Activated CD8-positive, alpha-beta memory T cell treated with anti-CD3 and anti-CD28 coated beads, Interleukin-2, amount 10 ng/mL, durations not matched to agents 7 days and 5 days (primary cell): Measurements from ENCODE around the gene EPN1. TPM values are rescaled to one million over a fixed set of nuclear protein-coding genes. Genes with fewer than 3 reads are reported as not detected.
"Not testable (repeated sequence)": the region's sequence is repeated elsewhere in the genome, so short reads cannot be mapped to it uniquely, and the experiment has no call there.

Experiments
- ATAC-seq: fragments of 150-1000 bp; cut with Tn5 transposase; one replicate; pipeline ENCODE4 v1.10.0; 2021; ENCODE audit warnings: moderate library complexity
- CTCF ChIA-PET: fragments of 350-600 bp; sonication (Branson Sonifier 250); formaldehyde crosslinking; loops from one replicate; lab custom pipeline; 2021; ENCODE audit warnings: antibody characterized with exemption; lab: Charles Lee
- DNase-seq: peaks from one replicate; pipeline ENCODE4 v3.0.0-alpha.2; 2020
- H3K27ac Mint-ChIP-seq: one replicate; pipeline ENCODE4 v1.8.0; 2021; ENCODE audit warnings: mild to moderate bottlenecking, mixed read lengths
- H3K27me3 Mint-ChIP-seq: one replicate; pipeline ENCODE4 v1.8.0; 2021; ENCODE audit warnings: mixed read lengths
- H3K36me3 Mint-ChIP-seq: one replicate; pipeline ENCODE4 v1.8.0; 2021; ENCODE audit warnings: mild to moderate bottlenecking, mixed read lengths
- H3K4me1 Mint-ChIP-seq: one replicate; pipeline ENCODE4 v1.8.0; 2021; ENCODE audit warnings: mixed read lengths
- H3K4me3 Mint-ChIP-seq: one replicate; pipeline ENCODE4 v1.8.0; 2021; ENCODE audit warnings: mild to moderate bottlenecking, moderate library complexity, mixed read lengths
- H3K9me3 Mint-ChIP-seq: one replicate; pipeline ENCODE4 v1.8.0; 2022; ENCODE audit warnings: low read depth, mixed read lengths
- total RNA-seq, 2 experiments: library from RNA; stranded (reverse); gene quantifications; one replicate each; pipeline ENCODE4 v1.2.3, GENCODE V29; 2021

EPN1 gene
- total RNA-seq, 2 experiments from 2014 or later = 55.7 to 63.7 TPM

DNA sequence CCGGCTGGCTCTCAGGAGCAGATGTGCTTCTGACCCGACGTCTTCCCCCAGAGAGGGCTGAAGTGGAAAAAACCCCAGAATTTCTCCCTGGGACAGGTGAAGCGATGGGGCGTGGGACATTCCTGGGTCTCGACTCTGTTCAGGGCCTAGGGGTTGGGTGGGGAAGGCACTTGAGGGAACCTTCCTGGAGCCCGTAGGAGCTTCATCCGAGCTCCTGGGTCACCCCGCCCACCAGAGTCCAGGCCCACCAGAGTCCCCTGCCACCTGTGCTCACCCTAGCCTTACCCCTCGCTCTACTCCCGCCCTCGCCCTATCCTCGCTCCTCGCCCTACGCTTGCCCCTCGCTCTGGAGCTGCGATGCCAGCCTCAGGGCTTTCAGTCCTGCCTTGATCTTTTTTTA is 23.2 kb downstream of the EPN1 start:
- Mint-ChIP-seq H3K4me3 (no peak overlapping the region), H3K27ac (no peak overlapping the region), H3K9me3 (no peaks in the 10 kb centered on the region), H3K27me3 (no peaks in the 10 kb centered on the region), H3K4me1 (no peaks in the 10 kb centered on the region), H3K36me3 (peaks cover 14% of the 10 kb centered on the region)
- no peak for ATAC-seq
- no peak for DNase-seq
- CTCF ChIA-PET = no interaction called here

- Mint-ChIP-seq H3K27me3 (no peaks in the 10 kb centered on the region), H3K4me1 (no peaks in the 10 kb centered on the region), H3K36me3 (peaks cover 14% of the 10 kb centered on the region), H3K9me3 (no peaks in the 10 kb centered on the region), H3K27ac (no peak overlapping the region), H3K4me3 (no peak overlapping the region)
- CTCF ChIA-PET = no interaction called here
- no peak for DNase-seq
- no peak for ATAC-seq
Measured at GRCh38 chr19:55699221-55699620, 24.2 kb downstream of the EPN1 start.

DNA sequence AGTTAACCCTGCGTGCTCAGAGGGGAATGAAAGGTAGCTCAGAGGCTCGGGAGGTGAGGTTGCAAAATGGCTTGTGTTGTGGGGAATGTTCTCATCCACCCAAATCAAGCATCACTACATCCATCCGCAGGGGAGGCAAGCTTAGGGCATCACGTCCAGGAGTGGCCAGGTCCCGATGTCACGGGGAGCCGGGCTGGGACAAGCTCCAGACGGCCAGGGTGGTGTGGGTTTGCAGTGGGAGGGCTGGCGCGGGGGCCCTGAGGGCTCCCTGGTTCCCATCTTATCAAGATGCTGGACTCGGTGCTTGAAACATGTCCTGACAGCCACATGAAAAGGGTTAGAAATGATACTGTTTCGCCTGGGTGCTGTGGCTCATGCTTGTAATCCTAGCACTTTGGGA is 25.8 kb downstream of the EPN1 start:
- DNase-seq (no peak), ATAC-seq (no peak)
- Mint-ChIP-seq H3K9me3 (no peaks in the 10 kb centered on the region), H3K4me1 (no peaks in the 10 kb centered on the region), H3K36me3 (peaks cover 19% of the 10 kb centered on the region), H3K4me3 (no peak overlapping the region), H3K27ac (no peak overlapping the region), H3K27me3 (no peaks in the 10 kb centered on the region)
- CTCF ChIA-PET = no interaction called here

DNA sequence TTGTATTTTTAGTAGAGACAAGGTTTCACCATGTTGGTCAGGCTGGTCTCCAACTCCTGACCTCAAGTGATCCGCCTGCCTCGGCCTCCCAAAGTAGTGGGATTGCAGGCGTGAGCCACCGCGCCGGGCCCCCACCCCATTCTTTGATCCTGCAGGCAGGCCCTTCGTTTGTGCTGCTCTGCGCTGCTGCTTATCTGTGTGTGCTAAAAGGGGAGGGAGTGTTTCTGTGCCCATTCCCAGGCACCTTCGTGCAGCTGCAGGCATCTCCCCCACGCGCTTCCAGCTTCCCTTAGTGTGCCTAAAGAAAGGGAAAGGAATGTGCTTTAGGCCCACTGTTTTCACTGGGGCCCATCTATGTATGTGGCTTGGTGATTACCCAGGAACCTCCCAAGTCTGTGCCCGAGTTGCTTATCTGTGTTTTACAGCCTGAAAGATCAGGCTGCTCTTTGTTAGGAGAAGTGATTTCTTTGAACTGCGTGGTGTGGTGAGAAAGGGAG is 27.2 kb downstream of the EPN1 start:
- Mint-ChIP-seq H3K36me3 (peaks cover 19% of the 10 kb centered on the region), H3K27ac (no peak overlapping the region), H3K4me3 (no peak overlapping the region), H3K4me1 (no peaks in the 10 kb centered on the region), H3K27me3 (no peaks in the 10 kb centered on the region), H3K9me3 (no peaks in the 10 kb centered on the region)
- ATAC-seq (no peak), DNase-seq (no peak)
- CTCF ChIA-PET = interaction anchor here (2.1 to 2.5 kb wide), 2 partner anchors 26 to 108 kb away, joined by 6 to 8 read pairs; no protein-coding TSS in a partner anchor

DNA sequence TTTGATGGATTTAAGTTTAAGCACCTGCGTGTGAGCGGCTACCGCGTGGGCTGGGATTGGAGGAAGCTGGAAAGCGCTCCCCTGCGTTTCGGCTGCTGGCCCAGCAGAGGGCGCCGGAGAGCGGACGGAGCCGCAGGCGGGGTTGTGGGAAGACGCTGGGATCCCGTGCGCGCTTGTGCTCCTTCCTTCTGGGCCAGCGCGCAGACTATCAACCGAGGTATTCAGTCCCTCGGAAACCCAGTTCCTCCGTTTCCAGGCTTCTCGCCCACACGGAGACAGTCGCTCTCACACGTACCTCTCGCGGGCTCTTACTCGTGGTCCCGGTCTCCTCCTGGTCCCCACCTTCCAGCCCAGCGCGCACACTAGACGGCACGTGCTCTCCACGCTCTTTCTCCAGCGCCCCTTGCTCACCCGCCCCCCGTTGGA is 28.8 kb downstream of the EPN1 start:
- Mint-ChIP-seq H3K4me3 (no peak overlapping the region), H3K27me3 (peaks cover 3% of the 10 kb centered on the region), H3K9me3 (no peaks in the 10 kb centered on the region), H3K36me3 (peaks cover 17% of the 10 kb centered on the region), H3K4me1 (no peaks in the 10 kb centered on the region), H3K27ac (no peak overlapping the region)
- DNase-seq (no peak), ATAC-seq (no peak)
- CTCF ChIA-PET = interaction anchor here (1.0 to 2.5 kb wide), 6 partner anchors 10 to 106 kb away, joined by 3 to 8 read pairs (median 5); partner anchors contain the start of gene ZNF784

GRCh38 chr19:55704494-55705245 is 29.6 kb downstream of the EPN1 start:
- Mint-ChIP-seq H3K4me3 (no peak overlapping the region), H3K27me3 (peaks cover 11% of the 10 kb centered on the region), H3K27ac (no peak overlapping the region), H3K4me1 (no peaks in the 10 kb centered on the region), H3K36me3 (peaks cover 17% of the 10 kb centered on the region), H3K9me3 (no peaks in the 10 kb centered on the region)
- CTCF ChIA-PET = interaction anchor here (1.3 to 2.5 kb wide), 3 partner anchors 26 to 106 kb away, joined by 3 to 8 read pairs (median 5); partner anchors contain the start of gene ZNF784
- DNase-seq (no peak), ATAC-seq (no peak)

- H3K4me3 Mint-ChIP-seq = no peak overlapping the region
- no peak for ATAC-seq
- H3K4me1 Mint-ChIP-seq = no peaks in the 10 kb centered on the region
- no peak overlapping the region for H3K27ac Mint-ChIP-seq
- CTCF ChIA-PET = no interaction called here
- peaks cover 14% of the 10 kb centered on the region for H3K27me3 Mint-ChIP-seq
- DNase-seq = no peak
- peaks cover 12% of the 10 kb centered on the region for H3K36me3 Mint-ChIP-seq
- H3K9me3 Mint-ChIP-seq = no peaks in the 10 kb centered on the region
Measured at GRCh38 chr19:55705972-55706371, 30.9 kb downstream of the EPN1 start.

DNA sequence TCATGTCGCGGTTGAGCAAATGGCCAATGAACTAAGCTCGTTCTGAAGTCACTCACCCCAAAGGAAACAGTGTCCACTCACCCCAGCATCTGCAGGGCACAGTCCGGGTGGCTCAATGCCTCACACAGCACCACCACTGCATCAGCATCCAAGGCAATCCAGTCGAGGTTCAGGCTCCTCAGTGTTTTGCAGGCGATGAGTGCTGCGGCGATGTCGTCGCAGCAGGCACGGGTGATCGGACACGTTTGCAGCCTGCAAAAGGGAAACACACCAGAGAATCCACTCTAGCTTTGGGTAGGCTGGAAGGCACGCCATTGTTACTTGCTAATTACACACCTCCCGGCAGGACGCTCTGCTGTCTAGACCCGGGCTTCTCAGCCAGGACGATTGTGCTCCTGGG is 36.7 kb downstream of the EPN1 start:
- Mint-ChIP-seq H3K4me3 (no peak overlapping the region), H3K27ac (no peak overlapping the region), H3K27me3 (peaks cover 14% of the 10 kb centered on the region), H3K9me3 (peaks cover 4% of the 10 kb centered on the region), H3K36me3 (no peaks in the 10 kb centered on the region), H3K4me1 (no peaks in the 10 kb centered on the region)
- DNase-seq (no peak), ATAC-seq (no peak)
- CTCF ChIA-PET = no interaction called here

DNA sequence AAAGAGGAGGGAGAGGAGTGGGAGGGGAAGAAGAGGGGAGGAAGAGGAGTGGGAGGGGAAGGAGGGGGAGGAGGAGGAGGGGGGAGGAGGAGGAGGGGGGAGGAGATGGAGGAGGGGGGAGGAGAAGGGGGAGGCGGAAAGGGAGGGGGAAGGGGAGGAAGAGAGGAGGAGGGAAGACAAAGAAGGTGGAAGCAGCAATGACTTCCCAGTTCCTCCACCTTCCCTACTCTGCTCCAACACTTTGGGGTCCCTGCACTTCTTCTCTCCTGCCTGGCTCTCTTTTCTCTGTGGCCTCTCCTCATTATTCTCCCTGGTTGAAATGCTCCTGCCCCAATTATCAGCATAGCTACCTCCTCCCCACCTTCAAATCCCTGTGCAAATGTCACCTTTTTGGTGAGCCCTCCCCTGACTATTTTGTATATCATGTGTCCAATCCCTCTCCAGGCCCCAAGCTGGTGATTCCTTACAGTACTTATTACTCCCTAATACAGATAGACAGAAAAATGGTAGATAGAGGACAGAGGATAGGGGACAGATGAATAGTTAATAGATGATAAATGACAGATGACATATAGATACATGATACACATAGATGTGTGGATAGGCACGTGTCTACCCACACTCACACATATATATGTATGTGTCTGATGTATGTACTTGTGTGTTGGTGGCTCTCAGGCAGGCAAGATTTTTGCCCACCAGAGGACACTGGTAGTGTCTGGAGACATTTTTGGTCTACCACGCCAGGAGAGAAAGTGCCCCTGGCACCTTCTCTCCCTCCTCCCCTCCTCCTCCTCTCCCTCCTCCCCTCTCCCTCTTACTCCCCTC is 38.0 kb downstream of the EPN1 start:
- Mint-ChIP-seq H3K36me3 (no peaks in the 10 kb centered on the region), H3K9me3 (peaks cover 4% of the 10 kb centered on the region), H3K27ac (no peak overlapping the region), H3K4me1 (no peaks in the 10 kb centered on the region), H3K4me3 (no peak overlapping the region), H3K27me3 (peaks cover 14% of the 10 kb centered on the region)
- DNase-seq (no peak), ATAC-seq (peak; percentile 51)
- CTCF ChIA-PET = no interaction called here

- peaks cover 6% of the 10 kb centered on the region for H3K9me3 Mint-ChIP-seq
- ATAC-seq (no peak), DNase-seq (no peak)
- no peaks in the 10 kb centered on the region for H3K4me1 Mint-ChIP-seq
- H3K27me3 Mint-ChIP-seq = peaks cover 6% of the 10 kb centered on the region
- CTCF ChIA-PET = no interaction called here
- H3K27ac Mint-ChIP-seq = no peak overlapping the region
- H3K4me3 Mint-ChIP-seq = no peak overlapping the region
- no peaks in the 10 kb centered on the region for H3K36me3 Mint-ChIP-seq
Measured at GRCh38 chr19:55716531-55716930, 41.5 kb downstream of the EPN1 start.

- Mint-ChIP-seq H3K9me3 (peaks cover 10% of the 10 kb centered on the region), H3K36me3 (no peaks in the 10 kb centered on the region), H3K4me1 (no peaks in the 10 kb centered on the region), H3K4me3 (no peak overlapping the region), H3K27me3 (peaks cover 6% of the 10 kb centered on the region), H3K27ac (no peak overlapping the region)
- DNase-seq (no peak), ATAC-seq (no peak)
- CTCF ChIA-PET = no interaction called here
Measured at GRCh38 chr19:55717251-55717650, 42.2 kb downstream of the EPN1 start.

GRCh38 chr19:55717879-55718711 is 43.1 kb downstream of the EPN1 start:
- H3K4me1 Mint-ChIP-seq, H3K4me3 Mint-ChIP-seq, DNase-seq, H3K27me3 Mint-ChIP-seq, ATAC-seq, H3K27ac Mint-ChIP-seq, H3K36me3 Mint-ChIP-seq, CTCF ChIA-PET: not testable (repeated sequence)
- peaks cover 12% of the 10 kb centered on the region for H3K9me3 Mint-ChIP-seq

DNA sequence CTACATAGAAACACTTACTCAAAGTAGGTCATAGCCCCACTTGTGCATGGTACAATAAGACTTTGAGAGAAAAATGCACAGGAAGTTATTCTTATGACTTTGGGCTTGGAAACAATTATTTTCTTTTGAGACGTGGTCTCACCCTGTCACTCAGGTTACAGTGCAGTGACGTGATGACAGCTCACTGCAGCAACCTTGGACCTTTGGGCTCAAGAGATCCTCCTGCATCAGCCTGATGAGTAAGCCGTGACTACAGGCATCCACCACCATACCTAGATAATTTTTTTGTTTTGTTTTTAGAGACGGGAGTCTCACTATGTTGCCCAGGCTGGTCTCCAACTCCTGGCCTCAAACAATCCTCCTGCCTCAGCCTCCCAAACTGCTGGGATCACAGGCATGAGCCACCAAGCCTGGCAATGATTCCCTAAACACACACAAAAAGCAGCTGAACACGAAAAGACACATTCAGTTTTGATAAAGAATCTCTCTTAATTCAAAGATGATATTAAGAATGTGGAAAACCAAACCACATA is 45.3 kb downstream of the EPN1 start:
- Mint-ChIP-seq H3K36me3 (no peaks in the 10 kb centered on the region), H3K27me3 (peaks cover 6% of the 10 kb centered on the region), H3K9me3 (peaks cover 12% of the 10 kb centered on the region), H3K27ac (no peak overlapping the region), H3K4me1 (no peaks in the 10 kb centered on the region), H3K4me3 (no peak overlapping the region)
- CTCF ChIA-PET = no interaction called here
- DNase-seq (no peak), ATAC-seq (no peak)
